Measurements from ENCODE around the gene SNX2.

SNX2 gene

GRCh38 chr5:122877518-122877917, 102.6 kb downstream of the SNX2 start:
- no peak overlapping the region for H3K9ac ChIP-seq
- TF ChIP-seq Cebpa-rat (IDR thresholded peaks at IDR 0.05) = no peak
- H3K9me3 ChIP-seq = no peaks in the 10 kb centered on the region
- H3K4me3 ChIP-seq = no peak overlapping the region
- H4K20me1 ChIP-seq = no peaks in the 10 kb centered on the region
- no peak overlapping the region for H3K27ac ChIP-seq
- 0 out of 2 replicates have a peak, but pooled peaks cover 6% of the 10 kb centered on the region for H3K4me1 ChIP-seq
- no peaks in the 10 kb centered on the region for H3K36me3 ChIP-seq
- H3K4me2 ChIP-seq = no peak overlapping the region
- H3K27me3 ChIP-seq = no peaks in the 10 kb centered on the region

GRCh38 chr5:122879076-122879475, 104.2 kb downstream of the SNX2 start:
- H3K27me3 ChIP-seq = no peaks in the 10 kb centered on the region
- no peak overlapping the region for H3K4me2 ChIP-seq
- no peaks in the 10 kb centered on the region for H3K36me3 ChIP-seq
- no peak for TF ChIP-seq Cebpa-rat (IDR thresholded peaks at IDR 0.05)
- H3K4me1 ChIP-seq = 0 out of 2 replicates have a peak, but pooled peaks cover 6% of the 10 kb centered on the region
- H3K4me3 ChIP-seq = no peak overlapping the region
- H3K27ac ChIP-seq = no peak overlapping the region
- no peak overlapping the region for H3K9ac ChIP-seq
- H4K20me1 ChIP-seq = no peaks in the 10 kb centered on the region
- no peaks in the 10 kb centered on the region for H3K9me3 ChIP-seq

All from BLaER1 (cell line).